Ishikawa (cell line): ENCODE data around the gene AAGAB.

Experiments used
- EGR1 ChIP-seq: IDR thresholded peaks from 2 replicates; pipeline ENCODE4 v1.6.1; 2012
- EP300 ChIP-seq: IDR thresholded peaks from 2 replicates; pipeline ENCODE4 v1.6.1; 2012; ENCODE audit warnings: borderline replicate concordance
- RAD21 ChIP-seq: IDR thresholded peaks from 2 replicates; pipeline ENCODE4 v1.6.1; 2012; ENCODE audit warnings: low read depth
- TCF12 ChIP-seq: IDR thresholded peaks from 2 replicates; pipeline ENCODE4 v1.6.1; 2012; ENCODE audit warnings: low read depth
- TEAD4 ChIP-seq: IDR thresholded peaks from 2 replicates; pipeline ENCODE4 v1.6.1; 2012
- TF ChIP-seq, protein P1 (sequence below): IDR thresholded peaks from 2 replicates; pipeline ENCODE4 v1.6.1; 2012; ENCODE audit warnings: low read depth, mild to moderate bottlenecking

DNA sequence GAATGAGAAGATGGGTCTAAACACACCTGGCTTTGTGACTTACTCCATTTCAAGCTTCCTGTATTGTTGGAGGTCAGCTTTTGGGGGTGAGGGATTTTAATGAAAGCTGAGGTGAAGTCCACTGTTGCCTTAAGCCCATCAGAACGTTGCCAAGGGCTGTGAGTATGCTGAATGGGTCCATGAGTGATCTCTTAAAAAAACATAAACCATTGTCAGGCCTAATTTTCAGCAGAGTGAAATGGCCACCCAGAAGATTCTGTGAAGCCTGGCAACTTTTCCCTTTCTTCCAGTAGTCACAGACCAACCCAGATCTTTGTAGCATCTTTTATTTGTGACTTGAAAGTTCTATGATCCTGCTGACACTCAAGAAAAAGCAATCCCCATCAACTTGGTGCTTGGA lies 102.0 kb downstream of the AAGAB start:
- TF ChIP-seq TCF12 (no peak), EGR1 (no peak), RAD21 (no peak), TEAD4 (no peak), EP300 (no peak)
- TF ChIP-seq, protein P1, sequence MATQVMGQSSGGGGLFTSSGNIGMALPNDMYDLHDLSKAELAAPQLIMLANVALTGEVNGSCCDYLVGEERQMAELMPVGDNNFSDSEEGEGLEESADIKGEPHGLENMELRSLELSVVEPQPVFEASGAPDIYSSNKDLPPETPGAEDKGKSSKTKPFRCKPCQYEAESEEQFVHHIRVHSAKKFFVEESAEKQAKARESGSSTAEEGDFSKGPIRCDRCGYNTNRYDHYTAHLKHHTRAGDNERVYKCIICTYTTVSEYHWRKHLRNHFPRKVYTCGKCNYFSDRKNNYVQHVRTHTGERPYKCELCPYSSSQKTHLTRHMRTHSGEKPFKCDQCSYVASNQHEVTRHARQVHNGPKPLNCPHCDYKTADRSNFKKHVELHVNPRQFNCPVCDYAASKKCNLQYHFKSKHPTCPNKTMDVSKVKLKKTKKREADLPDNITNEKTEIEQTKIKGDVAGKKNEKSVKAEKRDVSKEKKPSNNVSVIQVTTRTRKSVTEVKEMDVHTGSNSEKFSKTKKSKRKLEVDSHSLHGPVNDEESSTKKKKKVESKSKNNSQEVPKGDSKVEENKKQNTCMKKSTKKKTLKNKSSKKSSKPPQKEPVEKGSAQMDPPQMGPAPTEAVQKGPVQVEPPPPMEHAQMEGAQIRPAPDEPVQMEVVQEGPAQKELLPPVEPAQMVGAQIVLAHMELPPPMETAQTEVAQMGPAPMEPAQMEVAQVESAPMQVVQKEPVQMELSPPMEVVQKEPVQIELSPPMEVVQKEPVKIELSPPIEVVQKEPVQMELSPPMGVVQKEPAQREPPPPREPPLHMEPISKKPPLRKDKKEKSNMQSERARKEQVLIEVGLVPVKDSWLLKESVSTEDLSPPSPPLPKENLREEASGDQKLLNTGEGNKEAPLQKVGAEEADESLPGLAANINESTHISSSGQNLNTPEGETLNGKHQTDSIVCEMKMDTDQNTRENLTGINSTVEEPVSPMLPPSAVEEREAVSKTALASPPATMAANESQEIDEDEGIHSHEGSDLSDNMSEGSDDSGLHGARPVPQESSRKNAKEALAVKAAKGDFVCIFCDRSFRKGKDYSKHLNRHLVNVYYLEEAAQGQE: no peak
